ENCODE measurements around the gene TIAM1. TPM values are rescaled to one million over a fixed set of nuclear protein-coding genes. Genes with fewer than 3 reads are reported as not detected.

The TIAM1 gene
- polyA plus RNA-seq, 2 of the 4 experiments (the other 2 are of a cell fraction): 0.23 to 0.40 TPM

DNA sequence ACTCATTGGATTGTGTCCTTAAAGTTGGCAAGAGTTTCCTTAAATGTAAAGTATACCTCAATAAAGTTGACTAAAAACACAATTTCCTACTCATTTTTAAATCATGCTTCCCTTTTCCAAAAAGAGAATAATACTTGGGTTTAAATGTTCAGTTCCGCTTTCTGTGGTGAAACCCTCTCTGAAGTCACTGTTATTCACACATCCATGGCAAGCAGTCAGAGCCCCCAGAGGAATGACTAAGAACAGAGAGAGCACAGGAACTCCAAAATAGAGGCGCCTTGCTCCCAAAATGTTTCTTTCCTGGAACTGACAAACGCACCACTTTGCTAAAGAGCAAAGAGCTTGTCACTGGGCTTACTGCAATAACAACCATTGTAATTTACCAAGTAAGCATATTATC is 142.5 kb downstream of the TIAM1 start:
- 52% methylated on average over 3 of the region's 3 CpGs for WGBS (ENCODE audit: missing lambda C conversion rate)
- ATAC-seq (no peak), FAIRE-seq (no peak), DNase-seq (ENCODE audit: low read depth in 1 of 2, low spot score in 1 of 2) (no peak)
- H3K4me1 ChIP-seq: no peaks in the 10 kb centered on the region
- CTCF ChIA-PET: interaction anchor here (0.6 to 10.6 kb wide), 4 partner anchors 10 to 404 kb away, joined by 3 to 110 read pairs (median 6); no protein-coding TSS in a partner anchor
- H3K27ac ChIP-seq: no peak overlapping the region
- no peak overlapping the region for H3K4me3 ChIP-seq
- POLR2A ChIA-PET: no interaction called here
- H3K4me2 ChIP-seq: no peak overlapping the region
- no peak for TF ChIP-seq CBX2 (IDR thresholded peaks at IDR 0.05; ENCODE audit: borderline replicate concordance, low read depth)
- TF ChIP-seq RARB (CRISPR knock-in tag; IDR thresholded peaks at IDR 0.05): no peak
- no peak for TF ChIP-seq EHF (CRISPR knock-in tag; IDR thresholded peaks at IDR 0.05)
- no peak for TF ChIP-seq RCOR1 (IDR thresholded peaks at IDR 0.05; ENCODE audit: low read depth, low read length)
- TF ChIP-seq TP53 (CRISPR knock-in tag; IDR thresholded peaks at IDR 0.05): no peak
- TF ChIP-seq, protein P1, sequence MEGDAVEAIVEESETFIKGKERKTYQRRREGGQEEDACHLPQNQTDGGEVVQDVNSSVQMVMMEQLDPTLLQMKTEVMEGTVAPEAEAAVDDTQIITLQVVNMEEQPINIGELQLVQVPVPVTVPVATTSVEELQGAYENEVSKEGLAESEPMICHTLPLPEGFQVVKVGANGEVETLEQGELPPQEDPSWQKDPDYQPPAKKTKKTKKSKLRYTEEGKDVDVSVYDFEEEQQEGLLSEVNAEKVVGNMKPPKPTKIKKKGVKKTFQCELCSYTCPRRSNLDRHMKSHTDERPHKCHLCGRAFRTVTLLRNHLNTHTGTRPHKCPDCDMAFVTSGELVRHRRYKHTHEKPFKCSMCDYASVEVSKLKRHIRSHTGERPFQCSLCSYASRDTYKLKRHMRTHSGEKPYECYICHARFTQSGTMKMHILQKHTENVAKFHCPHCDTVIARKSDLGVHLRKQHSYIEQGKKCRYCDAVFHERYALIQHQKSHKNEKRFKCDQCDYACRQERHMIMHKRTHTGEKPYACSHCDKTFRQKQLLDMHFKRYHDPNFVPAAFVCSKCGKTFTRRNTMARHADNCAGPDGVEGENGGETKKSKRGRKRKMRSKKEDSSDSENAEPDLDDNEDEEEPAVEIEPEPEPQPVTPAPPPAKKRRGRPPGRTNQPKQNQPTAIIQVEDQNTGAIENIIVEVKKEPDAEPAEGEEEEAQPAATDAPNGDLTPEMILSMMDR (IDR thresholded peaks at IDR 0.05): no peak
- no peak for TF ChIP-seq GATA3 (IDR thresholded peaks at IDR 0.05; ENCODE audit: borderline replicate concordance)
- no peak for TF ChIP-seq ZNF302 (CRISPR knock-in tag; IDR thresholded peaks at IDR 0.05)
- TF ChIP-seq POLR2AphosphoS2 (conservative IDR thresholded peaks at IDR 0.05; ENCODE audit: low read length): no peak
- no peak for TF ChIP-seq RAD21 (conservative IDR thresholded peaks at IDR 0.05 in 1 of 2, IDR thresholded peaks at IDR 0.05 in 1 of 2)
- H3K9me3 ChIP-seq: no peaks in the 10 kb centered on the region

DNA sequence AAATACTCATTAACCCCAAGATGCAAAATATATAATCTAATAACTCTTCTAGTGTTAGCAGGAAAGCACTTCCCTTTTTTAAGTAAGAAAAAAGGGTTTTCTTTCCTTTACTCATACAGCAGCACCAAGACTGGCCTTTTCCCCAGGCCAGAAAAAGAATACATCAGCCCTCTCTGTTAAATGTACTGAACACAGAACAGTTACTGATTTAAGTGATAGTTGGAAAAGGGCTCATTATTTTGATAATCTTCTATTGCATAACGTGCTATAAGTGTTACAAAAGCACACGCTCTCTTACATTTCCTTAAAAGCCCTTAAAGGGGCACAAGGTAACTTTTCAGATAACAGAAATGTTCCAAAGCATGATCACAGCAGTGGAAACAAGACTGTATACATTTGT is 142.9 kb downstream of the TIAM1 start:
- ChIA-PET POLR2A (no interaction called here), CTCF (interaction anchor here (1.4 to 10.6 kb wide), 2 partner anchors 12 to 380 kb away, joined by 4 to 110 read pairs; no protein-coding TSS in a partner anchor)
- FAIRE-seq (no peak), ATAC-seq (no peak), DNase-seq (ENCODE audit: low read depth in 1 of 2, low spot score in 1 of 2) (no peak)
- WGBS (ENCODE audit: missing lambda C conversion rate): 33% methylated on average over 2 of the region's 2 CpGs
- no peak overlapping the region for H3K4me3 ChIP-seq
- H3K9me3 ChIP-seq: no peaks in the 10 kb centered on the region
- H3K4me2 ChIP-seq: no peak overlapping the region
- H3K27ac ChIP-seq: no peak overlapping the region
- TF ChIP-seq EP300 (IDR thresholded peaks at IDR 0.05) (no peak), RFX5 (IDR thresholded peaks at IDR 0.05) (no peak), ZC3H11A (IDR thresholded peaks at IDR 0.05) (no peak), CBX8 (IDR thresholded peaks at IDR 0.05) (no peak), SMC3 (IDR thresholded peaks at IDR 0.05) (no peak), ZSCAN20 (CRISPR knock-in tag; IDR thresholded peaks at IDR 0.05) (no peak), CEBPB (IDR thresholded peaks at IDR 0.05) (no peak), ZFP36 (IDR thresholded peaks at IDR 0.05; ENCODE audit: borderline replicate concordance, partially characterized antibody) (no peak), NPAS2 (CRISPR knock-in tag; IDR thresholded peaks at IDR 0.05; ENCODE audit: borderline replicate concordance) (no peak), POLR2AphosphoS2 (conservative IDR thresholded peaks at IDR 0.05; ENCODE audit: low read length) (no peak), HOXB13 (CRISPR knock-in tag; IDR thresholded peaks at IDR 0.05; ENCODE audit: low read depth) (no peak), FOSB (CRISPR knock-in tag; IDR thresholded peaks at IDR 0.05) (no peak), JUN (IDR thresholded peaks at IDR 0.05) (no peak), USF2 (IDR thresholded peaks at IDR 0.05) (no peak), E2F6 (IDR thresholded peaks at IDR 0.05; ENCODE audit: borderline replicate concordance, low read depth) (no peak)
- TF ChIP-seq, protein P2, sequence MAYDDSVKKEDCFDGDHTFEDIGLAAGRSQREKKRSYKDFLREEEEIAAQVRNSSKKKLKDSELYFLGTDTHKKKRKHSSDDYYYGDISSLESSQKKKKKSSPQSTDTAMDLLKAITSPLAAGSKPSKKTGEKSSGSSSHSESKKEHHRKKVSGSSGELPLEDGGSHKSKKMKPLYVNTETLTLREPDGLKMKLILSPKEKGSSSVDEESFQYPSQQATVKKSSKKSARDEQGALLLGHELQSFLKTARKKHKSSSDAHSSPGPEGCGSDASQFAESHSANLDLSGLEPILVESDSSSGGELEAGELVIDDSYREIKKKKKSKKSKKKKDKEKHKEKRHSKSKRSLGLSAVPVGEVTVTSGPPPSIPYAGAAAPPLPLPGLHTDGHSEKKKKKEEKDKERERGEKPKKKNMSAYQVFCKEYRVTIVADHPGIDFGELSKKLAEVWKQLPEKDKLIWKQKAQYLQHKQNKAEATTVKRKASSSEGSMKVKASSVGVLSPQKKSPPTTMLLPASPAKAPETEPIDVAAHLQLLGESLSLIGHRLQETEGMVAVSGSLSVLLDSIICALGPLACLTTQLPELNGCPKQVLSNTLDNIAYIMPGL (CRISPR knock-in tag; IDR thresholded peaks at IDR 0.05; ENCODE audit: borderline replicate concordance): no peak
- TF ChIP-seq, protein P3, sequence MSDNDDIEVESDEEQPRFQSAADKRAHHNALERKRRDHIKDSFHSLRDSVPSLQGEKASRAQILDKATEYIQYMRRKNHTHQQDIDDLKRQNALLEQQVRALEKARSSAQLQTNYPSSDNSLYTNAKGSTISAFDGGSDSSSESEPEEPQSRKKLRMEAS (IDR thresholded peaks at IDR 0.05): no peak
- TF ChIP-seq, protein P4, sequence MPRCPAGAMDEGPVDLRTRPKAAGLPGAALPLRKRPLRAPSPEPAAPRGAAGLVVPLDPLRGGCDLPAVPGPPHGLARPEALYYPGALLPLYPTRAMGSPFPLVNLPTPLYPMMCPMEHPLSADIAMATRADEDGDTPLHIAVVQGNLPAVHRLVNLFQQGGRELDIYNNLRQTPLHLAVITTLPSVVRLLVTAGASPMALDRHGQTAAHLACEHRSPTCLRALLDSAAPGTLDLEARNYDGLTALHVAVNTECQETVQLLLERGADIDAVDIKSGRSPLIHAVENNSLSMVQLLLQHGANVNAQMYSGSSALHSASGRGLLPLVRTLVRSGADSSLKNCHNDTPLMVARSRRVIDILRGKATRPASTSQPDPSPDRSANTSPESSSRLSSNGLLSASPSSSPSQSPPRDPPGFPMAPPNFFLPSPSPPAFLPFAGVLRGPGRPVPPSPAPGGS (IDR thresholded peaks at IDR 0.05): no peak
- H3K4me1 ChIP-seq: no peaks in the 10 kb centered on the region
